Caco-2 (cell line): Measurements from ENCODE around the gene MAGEB10. TPM values are rescaled to one million over a fixed set of nuclear protein-coding genes. Genes with fewer than 3 reads are reported as not detected.

Experiments used
- BruUV-seq: library from RNA; stranded (reverse); fragments of 400-500 nt; replicated peaks from 2 replicates; lab custom pipeline; 2021; lab: Mats Ljungman, UMichigan
- CTCF ChIA-PET: fragments of 300-600 bp; sonication (Branson Sonifier 250); formaldehyde crosslinking; loops from one replicate; lab custom pipeline; 2022; ENCODE audit warnings: antibody characterized with exemption; lab: Charles Lee
- POLR2A ChIA-PET: fragments of 300-600 bp; sonication (Branson Sonifier 250); formaldehyde crosslinking; loops from one replicate; lab custom pipeline; 2022; ENCODE audit warnings: antibody characterized with exemption; lab: Charles Lee
- DNase-seq, 2 experiments: peaks; one replicate each; pipeline versions ENCODE4 v3.0.0 to v3.0.0-alpha.2; 2020 to 2022
- H3K27me3 ChIP-seq: replicated peaks from 2 replicates; pipeline ENCODE4 v1.6.0; 2011; ENCODE audit warnings: low read length; ENCODE audit not compliant: control insufficient read depth, insufficient read depth
- H3K36me3 ChIP-seq: 2 replicates; pipeline ENCODE4 v1.5.1; 2011; ENCODE audit warnings: low read length; ENCODE audit not compliant: control insufficient read depth, insufficient read depth
- H3K4me1 ChIP-seq: fragments of 250-450 bp; sonication (Bioruptor Pico); 2 replicates; pipeline ENCODE4 v1.5.1; 2020; ENCODE audit warnings: mild to moderate bottlenecking
- H3K4me3 ChIP-seq: 2 replicates; pipeline ENCODE4 v1.5.1; 2011; ENCODE audit warnings: low read depth, mild to moderate bottlenecking, control low read depth, low read length
- H3K9me3 ChIP-seq: fragments of 250-450 bp; sonication (Bioruptor Pico); 2 replicates; pipeline ENCODE4 v1.5.1; 2020; ENCODE audit warnings: mild to moderate bottlenecking, moderate library complexity
- H3K27ac Mint-ChIP-seq: one replicate; pipeline ENCODE4 v1.8.0; 2022; ENCODE audit warnings: mixed read lengths; ENCODE audit not compliant: unreplicated experiment
- H3K27me3 Mint-ChIP-seq: one replicate; pipeline ENCODE4 v1.8.0; 2022; ENCODE audit warnings: mixed read lengths; ENCODE audit not compliant: insufficient read depth, unreplicated experiment
- H3K36me3 Mint-ChIP-seq: one replicate; pipeline ENCODE4 v1.8.0; 2022; ENCODE audit warnings: mild to moderate bottlenecking, mixed read lengths; ENCODE audit not compliant: insufficient read depth, unreplicated experiment
- H3K4me1 Mint-ChIP-seq: one replicate; pipeline ENCODE4 v1.8.0; 2022; ENCODE audit warnings: low read depth, mixed read lengths; ENCODE audit not compliant: unreplicated experiment
- H3K4me3 Mint-ChIP-seq: one replicate; pipeline ENCODE4 v1.8.0; 2022; ENCODE audit warnings: mild to moderate bottlenecking, moderate library complexity, mixed read lengths; ENCODE audit not compliant: unreplicated experiment
- H3K9me3 Mint-ChIP-seq: one replicate; pipeline ENCODE4 v1.8.0; 2022; ENCODE audit warnings: mixed read lengths; ENCODE audit not compliant: unreplicated experiment
- CTCF ChIP-seq, 2 experiments: fragments of 200-600 bp in 1 of 2; IDR thresholded peaks; 1 replicate in 1 of 2; 2 replicates in 1 of 2; pipeline versions ENCODE4 v1.5.1 to v1.8.0; 2011 to 2022; ENCODE audit warnings: antibody characterized with exemption in 1 of 2, control low read depth in 1 of 2, inconsistent platforms in 1 of 2, low read depth in 1 of 2, low read length in 1 of 2, mild to moderate bottlenecking in 1 of 2, moderate library complexity in 1 of 2; ENCODE audit not compliant: insufficient read depth in 1 of 2, severe bottlenecking in 1 of 2, unreplicated experiment in 1 of 2
- intact Hi-C: fragments of 100-400 bp; cut with micrococcal nuclease; formaldehyde crosslinking; loops from one replicate; pipeline ENCODE4 v1.10.0; 2022; ENCODE audit not compliant: unreplicated experiment
- total RNA-seq: library from RNA; stranded (reverse); gene quantifications from 2 replicates; pipeline ENCODE4 v1.2.3, GENCODE V29; 2022

The MAGEB10 gene
- total RNA-seq, 1 experiment from 2014 or later, result not detected

GRCh38 chrX:27823812-27824211 lies 16.0 kb downstream of the MAGEB10 start:
- Histone ChIP-seq H3K4me3 (no peak overlapping the region), H3K9me3 (no peaks in the 10 kb centered on the region), H3K27me3 (no peaks in the 10 kb centered on the region), H3K36me3 (no peaks in the 10 kb centered on the region), H3K4me1 (no peaks in the 10 kb centered on the region)
- DNase-seq, result no peak
- H3K36me3 Mint-ChIP-seq, result no peaks in the 10 kb centered on the region
- intact Hi-C loops, result no loop called here
- TF ChIP-seq CTCF (IDR thresholded peaks at IDR 0.05; ENCODE audit: insufficient read depth in 1 of 2, low read depth in 1 of 2, low read length in 1 of 2, severe bottlenecking in 1 of 2, unreplicated experiment in 1 of 2), result no peak
- ChIA-PET CTCF (no interaction called here), POLR2A (no interaction called here)
- H3K4me1 Mint-ChIP-seq, result no peaks in the 10 kb centered on the region
- no TSS peak for BruUV-seq
- no peaks in the 10 kb centered on the region for H3K27me3 Mint-ChIP-seq
- H3K9me3 Mint-ChIP-seq, result no peaks in the 10 kb centered on the region
- H3K4me3 Mint-ChIP-seq, result no peak overlapping the region
- no peak overlapping the region for H3K27ac Mint-ChIP-seq

- Mint-ChIP-seq H3K4me3 (no peak overlapping the region), H3K27ac (no peak overlapping the region), H3K4me1 (no peaks in the 10 kb centered on the region), H3K9me3 (no peaks in the 10 kb centered on the region), H3K36me3 (no peaks in the 10 kb centered on the region), H3K27me3 (no peaks in the 10 kb centered on the region)
- POLR2A ChIA-PET, result no interaction called here
- CTCF ChIA-PET, result no interaction called here
- Histone ChIP-seq H3K36me3 (no peaks in the 10 kb centered on the region), H3K4me3 (no peak overlapping the region), H3K9me3 (no peaks in the 10 kb centered on the region), H3K27me3 (no peaks in the 10 kb centered on the region), H3K4me1 (no peaks in the 10 kb centered on the region)
- intact Hi-C loops, result no loop called here
- no TSS peak for BruUV-seq
- DNase-seq, result no peak
- TF ChIP-seq CTCF (IDR thresholded peaks at IDR 0.05; ENCODE audit: insufficient read depth in 1 of 2, low read depth in 1 of 2, low read length in 1 of 2, severe bottlenecking in 1 of 2, unreplicated experiment in 1 of 2), result no peak
Measured at GRCh38 chrX:27838185-27838584, 30.4 kb downstream of the MAGEB10 start.

GRCh38 chrX:27840881-27841280 lies 33.1 kb downstream of the MAGEB10 start:
- ChIA-PET CTCF (interaction anchor here (0.7 kb wide), 1 partner anchor 140 kb away, joined by 3 read pairs; no protein-coding TSS in a partner anchor), POLR2A (no interaction called here)
- no peak for TF ChIP-seq CTCF (IDR thresholded peaks at IDR 0.05; ENCODE audit: insufficient read depth in 1 of 2, low read depth in 1 of 2, low read length in 1 of 2, severe bottlenecking in 1 of 2, unreplicated experiment in 1 of 2)
- no peak for DNase-seq
- Mint-ChIP-seq H3K27ac (no peak overlapping the region), H3K9me3 (no peaks in the 10 kb centered on the region), H3K27me3 (no peaks in the 10 kb centered on the region), H3K4me1 (no peaks in the 10 kb centered on the region), H3K36me3 (no peaks in the 10 kb centered on the region), H3K4me3 (no peak overlapping the region)
- H3K4me3 ChIP-seq, result no peak overlapping the region
- intact Hi-C loops, result no loop called here
- no peaks in the 10 kb centered on the region for H3K4me1 ChIP-seq
- no peaks in the 10 kb centered on the region for H3K9me3 ChIP-seq
- no TSS peak for BruUV-seq
- no peaks in the 10 kb centered on the region for H3K36me3 ChIP-seq
- no peaks in the 10 kb centered on the region for H3K27me3 ChIP-seq
